Ectodermal cell (in vitro differentiated cells): ENCODE data around the gene MRM1.
A peak's percentile ranks its signal among the peaks of the same experiment; 100 is the strongest.

Experiments
- H3K27ac ChIP-seq: 2 replicates; pipeline ENCODE4 v1.7.0; 2013; ENCODE audit warnings: mild to moderate bottlenecking, low read depth, low read length; ENCODE audit not compliant: insufficient read depth, poor library complexity, severe bottlenecking
- H3K27me3 ChIP-seq: 2 replicates; pipeline ENCODE4 v1.7.0; 2013; ENCODE audit warnings: mild to moderate bottlenecking, low read length; ENCODE audit not compliant: insufficient read depth, control insufficient read depth, poor library complexity, severe bottlenecking
- H3K36me3 ChIP-seq: one replicate; pipeline ENCODE4 v1.7.0; 2013; ENCODE audit warnings: low read length; ENCODE audit not compliant: control insufficient read depth, insufficient read depth
- H3K4me1 ChIP-seq: one replicate; pipeline ENCODE4 v1.7.0; 2013; ENCODE audit warnings: low read length; ENCODE audit not compliant: control insufficient read depth, insufficient read depth
- H3K4me3 ChIP-seq: 2 replicates; pipeline ENCODE4 v1.7.0; 2013; ENCODE audit warnings: low read depth, low read length, control low read depth; ENCODE audit not compliant: insufficient read depth
- H3K9me3 ChIP-seq: 2 replicates; pipeline ENCODE4 v1.7.0; 2013; ENCODE audit warnings: mild to moderate bottlenecking, low read length, moderate library complexity; ENCODE audit not compliant: control insufficient read depth
- WGBS, 2 experiments: methylation state at CpG; one replicate each; pipeline ENCODE4 v1.1.7; 2013; ENCODE audit warnings: missing lambda C conversion rate in 2 of 2; 5-methylcytosine and 5-hydroxymethylcytosine counted together

The MRM1 gene

GRCh38 chr17:36591434-36592315 lies 9.7 kb upstream of the MRM1 start, which contains the start of gene DHRS11:
Gene DHRS11, plus strand, starts transcription at chr17:36591879. Its CDS starts 131 bp downstream, at chr17:36592010.
- Histone ChIP-seq H3K4me1 (peaks cover 16% of the 10 kb centered on the region), H3K9me3 (no peaks in the 10 kb centered on the region), H3K27me3 (no peaks in the 10 kb centered on the region), H3K27ac (peak within 1 kb of the TSS; percentile 38), H3K36me3 (peaks cover 15% of the 10 kb centered on the region), H3K4me3 (peak within 1 kb of the TSS; percentile 63)
- WGBS, 2 experiments, result 5% methylated on average over 87 of the region's 87 CpGs

- Histone ChIP-seq H3K27me3 (no peaks in the 10 kb centered on the region), H3K4me1 (peaks cover 16% of the 10 kb centered on the region), H3K9me3 (no peaks in the 10 kb centered on the region), H3K36me3 (peaks cover 9% of the 10 kb centered on the region), H3K27ac (peak overlapping the region; percentile 6), H3K4me3 (peak overlapping the region; percentile 63)
- 0 to 1% methylated on average over 20 of the region's 20 CpGs for WGBS, 2 experiments
Observed at GRCh38 chr17:36592316-36592715, 9.1 kb upstream of the MRM1 start.

- Histone ChIP-seq H3K36me3 (peaks cover 8% of the 10 kb centered on the region), H3K4me1 (peaks cover 16% of the 10 kb centered on the region), H3K27me3 (no peaks in the 10 kb centered on the region), H3K9me3 (no peaks in the 10 kb centered on the region), H3K27ac (peak overlapping the region; percentile 6), H3K4me3 (peak overlapping the region; percentile 63)
- 23 to 28% methylated on average over 4 of the region's 4 CpGs for WGBS, 2 experiments
Observed at GRCh38 chr17:36592716-36593321, 8.6 kb upstream of the MRM1 start.

GRCh38 chr17:36593656-36594316 lies 7.6 kb upstream of the MRM1 start:
- Histone ChIP-seq H3K4me1 (peaks cover 16% of the 10 kb centered on the region), H3K27ac (no peak overlapping the region), H3K9me3 (no peaks in the 10 kb centered on the region), H3K27me3 (no peaks in the 10 kb centered on the region), H3K4me3 (no peak overlapping the region), H3K36me3 (peaks cover 6% of the 10 kb centered on the region)
- 77 to 80% methylated on average over 8 of the region's 8 CpGs for WGBS, 2 experiments

GRCh38 chr17:36594626-36595401 lies 6.6 kb upstream of the MRM1 start:
- Histone ChIP-seq H3K27me3 (no peaks in the 10 kb centered on the region), H3K27ac (no peak overlapping the region), H3K4me3 (no peak overlapping the region), H3K36me3 (no peaks in the 10 kb centered on the region), H3K4me1 (peaks cover 16% of the 10 kb centered on the region), H3K9me3 (no peaks in the 10 kb centered on the region)
- 84 to 86% methylated on average over 13 of the region's 13 CpGs for WGBS, 2 experiments

GRCh38 chr17:36597226-36597625 lies 4.2 kb upstream of the MRM1 start:
- Histone ChIP-seq H3K36me3 (no peaks in the 10 kb centered on the region), H3K27me3 (peaks cover 3% of the 10 kb centered on the region)
- WGBS, 2 experiments, result 88 to 93% methylated on average over 6 of the region's 6 CpGs

GRCh38 chr17:36597866-36598777 lies 3.3 kb upstream of the MRM1 start:
- H3K27ac ChIP-seq, result no peak overlapping the region
- 90 to 93% methylated on average over 11 of the region's 11 CpGs for WGBS, 2 experiments
- H3K9me3 ChIP-seq, result no peaks in the 10 kb centered on the region
- no peaks in the 10 kb centered on the region for H3K36me3 ChIP-seq
- H3K27me3 ChIP-seq, result peaks cover 10% of the 10 kb centered on the region
- H3K4me3 ChIP-seq, result no peak overlapping the region
- H3K4me1 ChIP-seq, result peaks cover 20% of the 10 kb centered on the region

More at GRCh38 chr17:36597226-36597625, 4.2 kb upstream of the MRM1 start:
- H3K9me3 ChIP-seq, result no peaks in the 10 kb centered on the region
- H3K4me1 ChIP-seq, result peaks cover 20% of the 10 kb centered on the region
- no peak overlapping the region for H3K4me3 ChIP-seq
- no peak overlapping the region for H3K27ac ChIP-seq

- no peaks in the 10 kb centered on the region for H3K9me3 ChIP-seq
- peaks cover 10% of the 10 kb centered on the region for H3K27me3 ChIP-seq
- WGBS, 2 experiments, result 95 to 96% methylated on average over 13 of the region's 13 CpGs
- H3K27ac ChIP-seq, result no peak overlapping the region
- H3K4me1 ChIP-seq, result peaks cover 12% of the 10 kb centered on the region
- H3K36me3 ChIP-seq, result no peaks in the 10 kb centered on the region
- no peak overlapping the region for H3K4me3 ChIP-seq
Observed at GRCh38 chr17:36598951-36599401, 2.4 kb upstream of the MRM1 start.
